Small intestine (tissue), 7 donors: ENCODE results near the gene B3GNT3. TPM values are rescaled to one million over a fixed set of nuclear protein-coding genes. Genes with fewer than 3 reads are reported as not detected.

Source experiments
- DNase-seq, 2 donors: peaks; one replicate each; pipeline versions ENCODE4 v3.0.0 to v3.0.0-alpha.2; 2013
- FAIRE-seq: peaks from 2 replicates; lab custom pipeline; 2012; peaks lifted over from hg19 to GRCh38; lab: Jason Lieb, UNC
- H3K27ac ChIP-seq, 3 donors: one replicate each; pipeline ENCODE4 v1.5.1; 2013; ENCODE audit warnings: low read length in 2 of 3, mild to moderate bottlenecking in 2 of 3, control low read depth in 1 of 3, inconsistent platforms in 1 of 3, low read depth in 1 of 3, moderate library complexity in 1 of 3
- H3K27me3 ChIP-seq, 3 donors: one replicate each; pipeline ENCODE4 v1.6.1; 2013; ENCODE audit warnings: low read length in 3 of 3, inconsistent platforms in 1 of 3; ENCODE audit not compliant: control insufficient read depth in 3 of 3, insufficient read depth in 3 of 3
- H3K36me3 ChIP-seq, 3 donors: one replicate each; pipeline ENCODE4 v1.6.1; 2013; ENCODE audit warnings: low read length in 3 of 3, inconsistent platforms in 1 of 3, low read depth in 1 of 3, mild to moderate bottlenecking in 1 of 3, moderate library complexity in 1 of 3; ENCODE audit not compliant: control insufficient read depth in 3 of 3, insufficient read depth in 2 of 3
- H3K4me1 ChIP-seq, 3 donors: one replicate each; pipeline ENCODE4 v1.6.1; 2013; ENCODE audit warnings: low read length in 2 of 3, inconsistent platforms in 1 of 3, low read depth in 1 of 3, mild to moderate bottlenecking in 1 of 3, moderate library complexity in 1 of 3; ENCODE audit not compliant: control insufficient read depth in 3 of 3, insufficient read depth in 2 of 3
- H3K4me3 ChIP-seq, 3 donors: one replicate each; pipeline ENCODE4 v1.5.1; 2013; ENCODE audit warnings: low read length in 3 of 3, control low read depth in 1 of 3, inconsistent platforms in 1 of 3, low read depth in 1 of 3, mild to moderate bottlenecking in 1 of 3, moderate library complexity in 1 of 3
- H3K9me3 ChIP-seq, 2 donors: one replicate each; pipeline ENCODE4 v1.6.1; 2013; ENCODE audit warnings: low read depth in 1 of 2, low read length in 1 of 2; ENCODE audit not compliant: control insufficient read depth in 2 of 2, insufficient read depth in 1 of 2
- WGBS, 3 donors: extraction: QIAGEN DNeasy Blood & Tissue Kit; methylation state at CpG; one replicate each; pipeline ENCODE4 v1.1.7; 2013; 5-methylcytosine and 5-hydroxymethylcytosine counted together
- polyA plus RNA-seq, 4 donors: library from polyadenylated mRNA; stranded (reverse) in 3 of 4; unstranded in 1 of 4; fragments of 200-250 nt in 3 of 4; fragments of 120-200 nt in 1 of 4; gene quantifications; one replicate each; pipeline versions ENCODE4 v1.2.1 to v1.2.3, GENCODE V29; 2013
- donor health status: healthy with polysubstance abuse.
- donor health status: control.
- donor health status: control.
- donor health status: Bipolar disorder and iron deficiency.
- donor health status: healthy.

B3GNT3 gene
- polyA plus RNA-seq, 4 donors, result 32.0 to 86.5 (median 41.2) TPM

- H3K4me1 ChIP-seq, result peaks cover 0 to 12% (median 3%) of the 10 kb centered on the region in 3 donors
- WGBS, 3 donors, result 69 to 76% (median 70%) methylated on average over 20 to 23 of the region's 23 CpGs
- no peak for FAIRE-seq
- peak overlapping the region in 1 of 3 donors; percentile 87 for H3K4me3 ChIP-seq
- no peak for DNase-seq
- H3K9me3 ChIP-seq, result no peaks in the 10 kb centered on the region
- peaks cover 11 to 53% (median 24%) of the 10 kb centered on the region in 3 donors for H3K36me3 ChIP-seq
- no peaks in the 10 kb centered on the region for H3K27me3 ChIP-seq
- peak overlapping the region in 1 of 3 donors; percentile 32 for H3K27ac ChIP-seq
These were observed 66.8 kb downstream of the B3GNT3 start for GRCh38 chr19:17861542-17862402.

DNA sequence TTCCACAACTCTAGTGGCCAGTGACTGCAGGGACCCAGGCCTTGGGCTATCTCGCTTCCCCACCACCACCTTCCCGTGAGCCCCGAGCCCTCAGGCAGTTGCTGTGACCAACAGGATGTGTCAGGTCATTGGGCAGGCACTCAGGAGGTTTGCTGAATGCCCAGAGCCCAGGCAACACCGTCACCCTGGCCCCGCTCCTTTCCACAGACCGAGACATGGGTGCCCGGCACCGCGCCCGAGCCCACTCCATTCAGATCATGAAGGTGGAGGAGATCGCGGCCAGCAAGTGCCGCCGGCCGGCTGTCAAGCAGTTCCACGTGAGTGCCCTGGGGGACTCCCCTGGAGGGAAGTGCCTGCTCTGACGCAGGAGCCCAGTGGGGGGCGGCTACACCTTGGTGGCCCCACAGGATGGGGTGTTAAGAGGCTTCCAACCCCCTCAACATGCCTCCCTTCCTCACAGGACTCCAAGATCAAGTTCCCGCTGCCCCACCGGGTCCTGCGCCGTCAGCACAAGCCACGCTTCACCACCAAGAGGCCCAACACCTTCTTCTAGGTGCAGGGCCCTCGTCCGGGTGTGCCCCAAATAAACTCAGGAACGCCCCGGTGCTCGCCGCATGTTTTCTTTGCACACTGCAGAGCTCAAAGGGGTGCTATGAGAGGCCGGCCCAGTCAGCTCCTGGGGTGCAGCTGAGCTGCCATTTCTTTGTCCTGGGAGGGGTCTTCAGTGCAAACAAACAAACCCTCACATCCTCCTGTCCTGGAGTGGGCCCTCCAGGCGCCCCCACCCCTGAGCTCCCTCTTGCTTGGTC is 68.0 kb downstream of the B3GNT3 start:
- FAIRE-seq (no peak), DNase-seq (no peak)
- 81 to 85% (median 85%) methylated on average over 29 to 31 of the region's 31 CpGs for WGBS, 3 donors
- Histone ChIP-seq H3K9me3 (no peaks in the 10 kb centered on the region), H3K27me3 (no peaks in the 10 kb centered on the region), H3K4me1 (peaks cover 0 to 12% (median 3%) of the 10 kb centered on the region in 3 donors), H3K27ac (no peak overlapping the region), H3K4me3 (no peak overlapping the region), H3K36me3 (peaks cover 11 to 53% (median 24%) of the 10 kb centered on the region in 3 donors)

Other genes starting within 250 kb of the B3GNT3 start
- gene COLGALT1, start 239.5 kb upstream of the B3GNT3 start, polyA plus RNA-seq, result 10 to 100 TPM; 21.0 to 49.1 (median 31.6) TPM
- gene UNC13A, start 106.8 kb upstream of the B3GNT3 start, polyA plus RNA-seq, result 1 to 10 TPM in 1 of 4 donors, under 1 TPM in 1, not detected in 2; 0.78 to 1.1 TPM
- gene MAP1S, start 75.7 kb upstream of the B3GNT3 start, polyA plus RNA-seq, result 10 to 100 TPM; 18.0 to 26.4 (median 21.9) TPM
- 1 to 10 TPM; 1.4 to 3.1 (median 2.2) TPM for gene FCHO1, start 43.7 kb upstream of the B3GNT3 start, polyA plus RNA-seq
- 1 to 10 TPM in 1 of 4 donors, under 1 TPM in 1, not detected in 2; 0.13 to 1.4 TPM for gene INSL3, start 26.4 kb downstream of the B3GNT3 start, polyA plus RNA-seq
- gene JAK3, start 52.8 kb downstream of the B3GNT3 start, polyA plus RNA-seq, result 1 to 10 TPM in 3 of 4 donors, under 1 TPM in 1; 0.67 to 6.8 (median 2.5) TPM
- gene RPL18A, start 64.8 kb downstream of the B3GNT3 start, polyA plus RNA-seq, result 1,000 to 10,000 TPM; 1,464 to 3,671 (median 2,102) TPM
- gene SLC5A5, start 76.8 kb downstream of the B3GNT3 start, polyA plus RNA-seq, result under 1 TPM in 3 of 4 donors, not detected in 1; 0.01 to 0.27 (median 0.01) TPM
- gene CCDC124, start 137.9 kb downstream of the B3GNT3 start, polyA plus RNA-seq, result 100 to 1,000 TPM in 1 of 4 donors, 10 to 100 TPM in 3; 42.2 to 111 (median 67.7) TPM
- under 1 TPM in 2 of 4 donors, not detected in 2; 0.24 to 0.41 TPM for gene KCNN1, start 172.0 kb downstream of the B3GNT3 start, polyA plus RNA-seq
- 10 to 100 TPM in 3 of 4 donors, 1 to 10 TPM in 1; 6.9 to 31.5 (median 28.4) TPM for gene ARRDC2, start 213.0 kb downstream of the B3GNT3 start, polyA plus RNA-seq